T-helper 1 cell treated with Interleukin-12 subunit alpha and Interleukin-12 subunit beta and Interleukin-4 antibody, amounts not matched to agents 30 ng/mL and 1 ng/mL, for 36 hours (primary cell): ENCODE measurements around the gene RGS12. TPM values are rescaled to one million over a fixed set of nuclear protein-coding genes. Genes with fewer than 3 reads are reported as not detected.

Experiments
- total RNA-seq: library from RNA; stranded (reverse); gene quantifications from 2 replicates; pipeline ENCODE4 v1.2.3, GENCODE V29; 2022

Gene RGS12
- total RNA-seq, 1 donor from 2014 or later: 4.1 TPM

Other genes starting within 250 kb of the RGS12 start
- not detected in 2 replicates for gene HTT-AS, start 218.5 kb upstream of the RGS12 start, total RNA-seq
- gene HTT, start 218.3 kb upstream of the RGS12 start, total RNA-seq: 78.0 and 79.1 TPM in 2 replicates
- gene MSANTD1, start 43.9 kb upstream of the RGS12 start, total RNA-seq: 2.1 and 2.2 TPM in 2 replicates
- gene HGFAC, start 148.9 kb downstream of the RGS12 start, total RNA-seq: not detected in 2 replicates
- gene DOK7, start 170.3 kb downstream of the RGS12 start, total RNA-seq: not detected in 2 replicates
- gene LRPAP1, start 239.4 kb downstream of the RGS12 start, total RNA-seq: 74.1 and 77.1 TPM in 2 replicates